NB4 (cell line): ENCODE data around the gene RAB26.

ENCODE experiments used
- CTCF ChIP-seq: IDR thresholded peaks from one replicate; pipeline ENCODE4 v1.5.1; 2012; ENCODE audit warnings: low read depth, low read length
- MAX ChIP-seq: IDR thresholded peaks from 2 replicates; pipeline ENCODE4 v1.6.1; 2011; ENCODE audit warnings: low read depth, low read length
- POLR2A ChIP-seq: IDR thresholded peaks from 2 replicates; pipeline ENCODE4 v1.6.1; 2011; ENCODE audit warnings: mild to moderate bottlenecking; ENCODE audit not compliant: insufficient read length; ENCODE audit errors: extremely low read depth

- TF ChIP-seq CTCF (no peak), POLR2A (no peak), MAX (no peak)
Observed at GRCh38 chr16:2115591-2115973, 32.8 kb upstream of the RAB26 start.
